GM18520 (cell line): Measurements from ENCODE around the gene DPF3.

Experiments used
- ATAC-seq: cut with Tn5 transposase; IDR thresholded peaks from one replicate; pipeline ENCODE4 v1.9.1; 2021; ENCODE audit not compliant: unreplicated experiment

The DPF3 gene

GRCh38 chr14:72904840-72905561 lies 11.1 kb upstream of the DPF3 start:
- ATAC-seq, result no peak

GRCh38 chr14:72904218-72904617 lies 10.3 kb upstream of the DPF3 start:
- ATAC-seq, result no peak

DNA sequence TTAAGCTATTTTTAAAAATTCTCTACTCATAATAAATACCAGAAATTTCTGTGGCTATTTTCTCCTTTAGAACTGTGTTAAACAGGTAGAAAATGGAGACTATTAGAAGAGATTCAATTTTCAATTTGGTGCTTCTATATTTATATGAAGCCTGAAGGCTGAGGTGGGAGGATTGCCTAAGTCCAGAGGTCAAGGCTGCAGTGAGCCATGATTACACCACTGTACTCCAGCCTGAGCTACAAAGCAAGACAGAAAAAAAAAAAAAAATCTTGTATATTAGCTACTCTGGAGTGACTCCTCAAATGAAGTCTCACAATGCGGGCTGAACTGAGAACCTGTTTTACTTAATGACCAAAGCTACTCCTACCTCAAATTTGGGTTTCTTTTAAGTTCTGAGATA lies 9.8 kb upstream of the DPF3 start:
- ATAC-seq, result no peak

- ATAC-seq, result no peak
Observed at GRCh38 chr14:72902801-72903530, 9.1 kb upstream of the DPF3 start.

DNA sequence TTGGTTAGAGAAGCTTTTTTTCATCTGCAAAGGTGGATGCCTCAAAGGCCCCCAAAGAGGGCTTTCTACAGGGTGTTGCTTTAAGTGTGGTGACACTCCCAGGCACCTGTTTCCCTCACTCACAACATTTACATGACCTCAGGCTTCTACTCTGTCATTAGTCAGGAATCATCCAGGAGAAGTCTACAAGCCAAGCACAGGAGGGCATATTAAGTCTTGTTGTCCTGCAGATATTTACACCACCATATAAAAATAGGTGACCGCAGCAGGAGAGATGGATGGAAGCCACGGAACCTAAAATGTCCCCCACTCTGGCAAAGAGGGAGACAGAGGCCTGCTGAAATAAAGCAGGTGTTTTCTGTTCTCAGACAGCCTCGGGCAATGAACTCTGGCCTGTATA lies 7.5 kb upstream of the DPF3 start:
- ATAC-seq, result no peak

DNA sequence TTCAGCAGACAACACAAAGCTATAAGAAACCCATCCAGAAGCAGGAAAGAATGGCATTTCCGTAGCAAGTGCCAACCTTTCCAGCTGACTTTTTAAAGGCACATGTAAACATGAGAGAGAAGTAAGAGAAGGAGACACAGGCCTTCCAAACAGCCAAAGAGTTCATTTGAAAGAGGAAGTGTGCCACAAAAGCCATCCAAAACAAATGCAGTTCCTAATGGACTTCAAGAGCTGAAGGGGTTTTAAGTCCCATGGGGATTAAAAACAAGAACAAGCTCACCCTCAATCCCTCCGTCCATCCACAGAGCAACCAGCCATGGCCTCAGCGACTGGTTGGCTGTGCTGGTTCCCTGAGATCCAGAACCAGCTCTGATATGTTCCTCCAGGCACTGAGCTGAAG lies 4.5 kb upstream of the DPF3 start:
- no peak for ATAC-seq

GRCh38 chr14:72894623-72895378 lies 900 bp upstream of the DPF3 start:
- ATAC-seq, result no peak

GRCh38 chr14:72894323-72894622 lies 372 bp upstream of the DPF3 start:
- no peak for ATAC-seq

GRCh38 chr14:72892879-72893635 lies 844 bp downstream of the DPF3 start:
- ATAC-seq, result no peak

GRCh38 chr14:72892103-72892878 lies 1.6 kb downstream of the DPF3 start:
- no peak for ATAC-seq

DNA sequence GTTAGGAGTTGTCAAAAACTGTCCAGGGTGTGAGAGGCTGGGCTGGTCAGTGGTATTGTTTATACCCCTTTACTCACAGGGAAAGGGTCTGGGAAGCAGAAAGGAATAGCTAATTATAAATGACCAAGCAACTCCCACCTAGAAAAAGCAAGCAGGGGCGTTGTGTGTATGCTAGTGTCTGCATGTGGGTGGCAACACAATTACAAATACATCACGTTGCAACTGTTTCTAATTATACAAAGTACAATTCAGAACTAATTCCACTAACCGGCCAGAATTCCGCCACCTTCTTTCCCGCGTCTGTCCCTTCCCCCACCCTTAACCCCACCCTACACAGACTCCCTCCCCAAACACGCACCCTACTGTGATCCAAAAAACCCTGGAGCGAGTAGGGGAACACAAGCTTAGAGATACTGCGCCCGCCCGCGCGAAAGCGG lies 2.2 kb downstream of the DPF3 start:
- no peak for ATAC-seq

DNA sequence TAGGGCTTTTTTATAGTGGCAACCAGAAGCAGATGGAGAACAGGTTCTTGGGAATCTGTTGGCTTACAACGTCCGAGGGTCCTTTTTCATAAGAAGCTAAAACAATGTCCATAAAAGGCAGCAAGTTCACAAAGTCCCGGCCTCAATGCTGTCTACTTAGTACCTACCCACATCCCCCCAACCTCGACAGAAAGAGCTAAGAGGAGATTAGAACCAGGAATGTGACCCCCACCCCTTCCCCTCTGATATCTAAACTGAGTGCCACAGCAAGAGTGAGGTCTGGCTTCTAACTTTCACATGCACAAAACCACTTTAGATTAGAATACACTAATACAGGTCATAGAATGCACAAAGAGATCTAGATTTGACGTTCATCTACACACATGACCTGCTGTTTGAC lies 4.5 kb downstream of the DPF3 start:
- no peak for ATAC-seq

DNA sequence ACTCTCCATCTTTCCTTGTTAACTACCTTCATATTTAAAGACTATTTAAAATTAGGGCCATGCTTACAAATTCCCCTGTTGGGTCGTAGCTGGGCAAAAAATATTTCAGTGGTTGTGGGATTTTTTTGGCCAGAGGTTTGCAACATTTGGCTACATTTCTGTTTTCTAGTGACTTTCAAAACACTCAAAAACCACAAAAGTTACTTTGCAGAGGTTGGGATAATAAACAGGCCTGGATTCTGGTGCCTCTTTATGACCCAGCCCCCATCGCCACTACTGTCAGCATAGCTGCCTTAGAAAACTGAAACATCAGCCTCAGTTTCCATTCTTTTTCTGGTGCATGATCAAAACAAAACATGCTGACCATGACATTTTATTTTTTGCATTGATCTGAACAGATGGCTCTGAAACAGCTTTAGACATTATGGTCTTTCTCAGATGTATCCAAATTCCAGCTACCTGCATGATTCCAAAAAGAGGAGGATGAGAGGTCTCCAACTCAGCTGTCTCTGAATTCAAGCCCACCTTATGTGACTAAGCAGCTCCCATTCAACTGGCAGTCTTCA lies 5.2 kb downstream of the DPF3 start:
- no peak for ATAC-seq

GRCh38 chr14:72888192-72888591 lies 5.7 kb downstream of the DPF3 start:
- ATAC-seq, result no peak

GRCh38 chr14:72887514-72887913 lies 6.4 kb downstream of the DPF3 start:
- ATAC-seq, result no peak

GRCh38 chr14:72884386-72884785 lies 9.5 kb downstream of the DPF3 start:
- no peak for ATAC-seq

DNA sequence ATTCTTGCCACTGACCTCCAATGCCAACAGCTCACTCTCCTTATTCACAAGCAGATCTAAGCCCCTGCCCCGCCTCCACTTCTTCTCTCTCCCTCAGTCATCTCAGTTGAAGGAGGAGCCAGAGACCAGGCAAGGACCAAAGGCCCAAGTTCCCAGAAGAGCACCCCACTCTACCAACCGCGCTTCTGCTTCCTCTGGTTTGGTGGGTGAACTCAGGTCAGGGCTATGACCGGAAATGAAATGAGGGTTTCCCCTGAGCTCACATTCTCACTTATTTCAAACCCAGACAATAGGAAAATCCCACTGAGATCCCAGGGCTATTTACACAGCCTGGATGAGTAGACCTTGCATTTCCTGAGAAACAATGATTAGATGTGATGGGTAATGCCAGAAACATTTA lies 9.9 kb downstream of the DPF3 start:
- ATAC-seq, result peak; percentile 58

GRCh38 chr14:72883109-72883508 lies 10.8 kb downstream of the DPF3 start:
- no peak for ATAC-seq

GRCh38 chr14:72882463-72882862 lies 11.4 kb downstream of the DPF3 start:
- ATAC-seq, result no peak

DNA sequence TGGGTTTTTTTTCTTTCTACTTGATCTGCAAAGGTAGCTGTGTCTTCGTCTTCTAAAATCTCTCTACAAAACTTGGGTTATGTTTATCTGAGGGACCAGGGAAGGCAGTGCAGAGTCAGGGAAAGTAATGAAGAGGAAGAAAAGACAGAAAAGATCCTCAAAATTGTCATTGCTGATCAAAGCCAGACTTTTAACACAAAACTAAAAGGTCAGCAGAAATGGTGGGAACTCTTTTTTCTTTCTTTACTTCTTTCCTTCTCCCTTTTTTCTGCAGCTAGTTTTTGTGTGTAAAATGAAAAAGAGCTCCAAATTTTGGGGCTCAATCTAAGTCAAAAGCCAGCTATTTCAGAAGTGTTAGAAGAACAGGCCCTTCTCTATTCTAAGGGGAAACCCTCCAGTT lies 11.9 kb downstream of the DPF3 start:
- ATAC-seq, result no peak
